B cell (primary cell): ENCODE results near the gene HSPB3. TPM values are rescaled to one million over a fixed set of nuclear protein-coding genes. Genes with fewer than 3 reads are reported as not detected.

Experiments
- ATAC-seq: fragments of 200-7000 bp; cut with Tn5 transposase; one replicate; pipeline ENCODE4 v1.10.0; 2021; ENCODE audit warnings: low read depth, mild to moderate bottlenecking, moderate number of reproducible peaks, moderate library complexity
- CTCF ChIA-PET: fragments of 350-600 bp; sonication (Branson Sonifier 250); formaldehyde crosslinking; loops from one replicate; lab custom pipeline; 2021; ENCODE audit warnings: antibody characterized with exemption, inconsistent platforms; lab: Charles Lee
- POLR2A ChIA-PET: fragments of 350-600 bp; sonication (Branson Sonifier 250); formaldehyde crosslinking; loops from one replicate; lab custom pipeline; 2021; ENCODE audit warnings: antibody characterized with exemption; lab: Charles Lee
- DNase-seq: peaks from one replicate; pipeline ENCODE4 v3.0.0; 2013
- H2AFZ ChIP-seq: 2 replicates; pipeline ENCODE4 v1.6.1; 2012; ENCODE audit warnings: mild to moderate bottlenecking, low read depth, low read length; ENCODE audit not compliant: insufficient read depth, poor library complexity, severe bottlenecking
- H3K27ac ChIP-seq, 2 donors: 1 replicate in 1 of 2; 2 replicates in 1 of 2; pipeline ENCODE4 v1.5.1; 2012 to 2013; ENCODE audit warnings: low read length in 2 of 2, mild to moderate bottlenecking in 2 of 2, moderate library complexity in 1 of 2
- H3K27me3 ChIP-seq, 4 experiments: fragments of 200-600 bp in 1 of 4; sonication (generic) in 1 of 4; replicated peaks in 1 of 4; 1 replicate in 2 of 4; 2 replicates in 2 of 4; pipeline versions ENCODE4 v1.6.1 to v1.7.0; 2013 to 2016; ENCODE audit warnings: low read length in 3 of 4, mild to moderate bottlenecking in 2 of 4, mixed read lengths in 1 of 4, moderate library complexity in 1 of 4; ENCODE audit not compliant: insufficient read depth in 4 of 4, control insufficient read depth in 3 of 4; ENCODE audit errors: control extremely low read depth in 1 of 4
- H3K36me3 ChIP-seq, 2 experiments: replicated peaks in 1 of 2; 1 replicate in 1 of 2; 2 replicates in 1 of 2; pipeline versions ENCODE4 v1.6.1 to v1.7.1; 2013; ENCODE audit warnings: low read length in 1 of 2; ENCODE audit not compliant: insufficient read depth in 2 of 2, control insufficient read depth in 1 of 2; ENCODE audit errors: control extremely low read depth in 1 of 2, extremely low read depth in 1 of 2
- H3K4me1 ChIP-seq, 2 donors: fragments of 200-600 bp in 1 of 2; sonication (generic) in 1 of 2; 1 replicate in 1 of 2; 2 replicates in 1 of 2; pipeline versions ENCODE4 v1.5.1 to v1.6.1; 2013 to 2017; ENCODE audit warnings: low read length in 2 of 2; ENCODE audit not compliant: control insufficient read depth in 2 of 2, insufficient read depth in 2 of 2
- H3K4me2 ChIP-seq: replicated peaks from 2 replicates; pipeline ENCODE3; 2012; ENCODE audit warnings: mild to moderate bottlenecking, low read depth, low read length; ENCODE audit not compliant: poor library complexity, severe bottlenecking
- H3K4me3 ChIP-seq, 5 experiments: fragments of 200-600 bp in 1 of 5; sonication (generic) in 1 of 5; 1 replicate in 3 of 5; 2 replicates in 2 of 5; pipeline versions ENCODE4 v1.5.1 to v1.7.0; 2011 to 2016; ENCODE audit warnings: low read length in 4 of 5, mild to moderate bottlenecking in 4 of 5, low read depth in 2 of 5, control low read depth in 1 of 5, moderate library complexity in 1 of 5; ENCODE audit not compliant: insufficient read depth in 1 of 5; ENCODE audit errors: control extremely low read depth in 1 of 5, extremely low read depth in 1 of 5
- H3K79me2 ChIP-seq: fragments of 200-600 bp; sonication (generic); one replicate; pipeline ENCODE4 v1.6.0; 2016; ENCODE audit warnings: low read length; ENCODE audit not compliant: control insufficient read depth, insufficient read depth
- H3K9ac ChIP-seq: fragments of 200-600 bp; sonication (generic); 2 replicates; pipeline ENCODE4 v1.6.1; 2017; ENCODE audit warnings: mild to moderate bottlenecking, low read length, moderate library complexity
- H3K9me3 ChIP-seq, 3 donors: one replicate each; pipeline versions ENCODE4 v1.6.1 to v1.7.1; 2013; ENCODE audit warnings: low read length in 2 of 3; ENCODE audit not compliant: control insufficient read depth in 2 of 3, insufficient read depth in 1 of 3; ENCODE audit errors: control extremely low read depth in 1 of 3
- H4K20me1 ChIP-seq: 2 replicates; pipeline ENCODE4 v1.6.0; 2012; ENCODE audit warnings: mild to moderate bottlenecking, low read length; ENCODE audit not compliant: insufficient read depth, control insufficient read depth, poor library complexity, severe bottlenecking
- H3K27ac Mint-ChIP-seq: one replicate; pipeline ENCODE4 v1.8.0; 2021; ENCODE audit warnings: mixed read lengths
- H3K27me3 Mint-ChIP-seq: one replicate; pipeline ENCODE4 v1.8.0; 2021; ENCODE audit warnings: mixed read lengths
- H3K4me1 Mint-ChIP-seq: one replicate; pipeline ENCODE4 v1.8.0; 2021; ENCODE audit warnings: mixed read lengths
- H3K4me3 Mint-ChIP-seq: one replicate; pipeline ENCODE4 v1.8.0; 2021; ENCODE audit warnings: mixed read lengths
- H3K9me3 Mint-ChIP-seq: one replicate; pipeline ENCODE4 v1.8.0; 2022; ENCODE audit warnings: mixed read lengths; ENCODE audit not compliant: insufficient read depth
- EZH2 ChIP-seq: IDR thresholded peaks from 2 replicates; pipeline ENCODE4 v1.6.1; 2012; ENCODE audit warnings: borderline replicate concordance, low read depth, mild to moderate bottlenecking, moderate library complexity, low read length; ENCODE audit not compliant: insufficient read depth, poor library complexity, severe bottlenecking
- WGBS: methylation state at CpG from one replicate; pipeline ENCODE4 v1.1.5; 2013; ENCODE audit warnings: missing lambda C conversion rate; ENCODE audit not compliant: insufficient coverage; 5-methylcytosine and 5-hydroxymethylcytosine counted together
- intact Hi-C: fragments of 100-400 bp; cut with micrococcal nuclease; formaldehyde crosslinking; loops from one replicate; pipeline ENCODE4 v1.10.0; 2022
- polyA plus RNA-seq: library from polyadenylated mRNA; depleted of rRNA; stranded (reverse); fragments of >200 nt; gene quantifications from 2 replicates; pipeline ENCODE4 v1.2.3, GENCODE V29; 2012
- total RNA-seq, 2 donors: library from RNA; stranded (reverse); fragments of 120-200 nt in 1 of 2; gene quantifications; 1 replicate in 1 of 2; 2 replicates in 1 of 2; pipeline versions ENCODE4 v1.2.3 to v1.2.4, GENCODE V29; 2013 to 2022
- TF ChIP-seq, protein P1 (sequence below): fragments of 200-600 bp; IDR thresholded peaks from one replicate; pipeline ENCODE4 v1.8.0; 2022; ENCODE audit warnings: antibody characterized with exemption, mild to moderate bottlenecking

HSPB3 gene
- total and polyA plus RNA-seq, 2 donors (not counting 1 experiment from before 2014, with no cell fraction given): not detected

DNA sequence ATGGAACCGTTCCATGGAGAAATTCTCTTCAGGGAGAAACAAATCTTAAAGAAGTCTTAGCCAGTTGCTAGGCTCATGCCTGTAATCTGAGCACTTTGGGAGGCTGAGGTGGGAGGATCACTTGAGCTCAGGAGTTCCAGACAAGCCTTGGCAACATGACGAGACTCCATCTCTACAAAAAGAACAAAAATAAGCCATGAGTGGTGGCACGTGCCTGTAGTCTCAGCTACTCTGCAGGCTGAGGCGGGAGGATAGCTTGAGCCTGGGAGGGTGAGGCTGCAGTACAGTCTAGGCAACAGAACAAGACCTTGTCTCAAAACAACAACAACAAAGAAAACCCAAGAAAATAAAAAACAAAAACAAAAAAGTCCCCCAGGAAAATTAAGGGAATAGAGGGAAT is 8.2 kb downstream of the HSPB3 start:
- Histone ChIP-seq H2AFZ (no peak overlapping the region), H3K4me2 (no peak overlapping the region), H3K9me3 (peaks cover 0 to 20% (median 2%) of the 10 kb centered on the region in 3 donors), H3K36me3 (no peaks in the 10 kb centered on the region), H3K4me1 (no peaks in the 10 kb centered on the region), H3K27me3 (peaks cover 0 to 3% (median 0%) of the 10 kb centered on the region in 4 experiments), H3K27ac (no peak overlapping the region), H3K9ac (no peak overlapping the region), H3K79me2 (no peaks in the 10 kb centered on the region), H4K20me1 (no peaks in the 10 kb centered on the region), H3K4me3 (no peak overlapping the region)
- intact Hi-C loops: no loop called here
- ChIA-PET CTCF (no interaction called here), POLR2A (no interaction called here)
- WGBS: 100% methylated on average over 1 of the region's 4 CpGs
- Mint-ChIP-seq H3K27ac (no peak overlapping the region), H3K27me3 (peaks cover 35% of the 10 kb centered on the region), H3K4me3 (no peak overlapping the region), H3K9me3 (peaks cover 8% of the 10 kb centered on the region), H3K4me1 (no peaks in the 10 kb centered on the region)
- ATAC-seq (no peak), DNase-seq (no peak)
- TF ChIP-seq, protein P1, sequence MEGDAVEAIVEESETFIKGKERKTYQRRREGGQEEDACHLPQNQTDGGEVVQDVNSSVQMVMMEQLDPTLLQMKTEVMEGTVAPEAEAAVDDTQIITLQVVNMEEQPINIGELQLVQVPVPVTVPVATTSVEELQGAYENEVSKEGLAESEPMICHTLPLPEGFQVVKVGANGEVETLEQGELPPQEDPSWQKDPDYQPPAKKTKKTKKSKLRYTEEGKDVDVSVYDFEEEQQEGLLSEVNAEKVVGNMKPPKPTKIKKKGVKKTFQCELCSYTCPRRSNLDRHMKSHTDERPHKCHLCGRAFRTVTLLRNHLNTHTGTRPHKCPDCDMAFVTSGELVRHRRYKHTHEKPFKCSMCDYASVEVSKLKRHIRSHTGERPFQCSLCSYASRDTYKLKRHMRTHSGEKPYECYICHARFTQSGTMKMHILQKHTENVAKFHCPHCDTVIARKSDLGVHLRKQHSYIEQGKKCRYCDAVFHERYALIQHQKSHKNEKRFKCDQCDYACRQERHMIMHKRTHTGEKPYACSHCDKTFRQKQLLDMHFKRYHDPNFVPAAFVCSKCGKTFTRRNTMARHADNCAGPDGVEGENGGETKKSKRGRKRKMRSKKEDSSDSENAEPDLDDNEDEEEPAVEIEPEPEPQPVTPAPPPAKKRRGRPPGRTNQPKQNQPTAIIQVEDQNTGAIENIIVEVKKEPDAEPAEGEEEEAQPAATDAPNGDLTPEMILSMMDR: no peak
- TF ChIP-seq EZH2: no peak

DNA sequence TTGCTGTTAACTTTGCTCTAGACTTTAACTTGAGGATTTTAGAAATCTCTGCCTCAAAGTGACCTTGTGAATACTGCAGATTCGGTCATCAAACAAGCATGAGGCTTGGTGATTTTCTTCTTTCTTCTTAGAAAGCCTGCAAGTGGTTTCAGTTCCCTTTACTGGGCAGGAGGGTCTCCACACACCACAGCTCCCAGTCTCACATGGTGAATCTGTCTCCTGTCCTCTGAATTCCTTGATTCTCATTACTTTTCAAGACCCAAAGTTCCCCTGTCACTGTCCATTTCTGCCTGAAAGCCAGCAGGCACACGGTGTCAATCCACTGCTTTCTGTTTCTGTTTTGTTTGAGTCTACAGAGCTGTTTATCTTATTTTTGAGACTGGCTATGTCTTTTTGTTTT is 14.1 kb downstream of the HSPB3 start:
- Histone ChIP-seq H3K4me3 (no peak overlapping the region), H3K79me2 (no peaks in the 10 kb centered on the region), H3K27ac (no peak overlapping the region), H4K20me1 (no peaks in the 10 kb centered on the region), H3K27me3 (no peaks in the 10 kb centered on the region), H3K9me3 (peaks cover 0 to 2% (median 0%) of the 10 kb centered on the region in 3 donors), H3K4me1 (peaks cover 5 to 8% of the 10 kb centered on the region in 2 donors), H3K9ac (peak overlapping the region; percentile 14), H3K36me3 (no peaks in the 10 kb centered on the region), H2AFZ (no peak overlapping the region), H3K4me2 (peak overlapping the region; percentile 14)
- POLR2A ChIA-PET: no interaction called here
- CTCF ChIA-PET: interaction anchor here (1.4 kb wide), 1 partner anchor 20 kb away, joined by 4 read pairs; no protein-coding TSS in a partner anchor
- no peak for TF ChIP-seq EZH2
- TF ChIP-seq, protein P1: no peak
- Mint-ChIP-seq H3K4me3 (peak overlapping the region; percentile 14), H3K27ac (no peak overlapping the region), H3K27me3 (peaks cover 13% of the 10 kb centered on the region), H3K9me3 (no peaks in the 10 kb centered on the region), H3K4me1 (peaks cover 9% of the 10 kb centered on the region)
- ATAC-seq (peak; percentile 31), DNase-seq (peak; percentile 46)
- intact Hi-C loops: no loop called here
- 0% methylated on average over 1 of the region's 2 CpGs for WGBS
